Measurements from ENCODE around the gene ST6GALNAC4.

The ST6GALNAC4 gene

GRCh38 chr9:127869310-127870152 is 47.3 kb downstream of the ST6GALNAC4 start:
- DNase-seq, result peak; percentile 87

- DNase-seq, result no peak
These were observed 48.5 kb downstream of the ST6GALNAC4 start for GRCh38 chr9:127868278-127868902.

GRCh38 chr9:127867356-127868277 is 49.2 kb downstream of the ST6GALNAC4 start:
- DNase-seq, result no peak

GRCh38 chr9:127866535-127866934 is 50.3 kb downstream of the ST6GALNAC4 start:
- DNase-seq, result no peak

- no peak for DNase-seq
These were observed 51.0 kb downstream of the ST6GALNAC4 start for GRCh38 chr9:127865645-127866464.

GRCh38 chr9:127863191-127863621 is 53.6 kb downstream of the ST6GALNAC4 start:
- DNase-seq, result peak; percentile 78

- peak; percentile 60 for DNase-seq
These were observed 54.5 kb downstream of the ST6GALNAC4 start for GRCh38 chr9:127862075-127863011.

GRCh38 chr9:127860779-127861178 is 56.1 kb downstream of the ST6GALNAC4 start:
- no peak for DNase-seq

- no peak for DNase-seq
These were observed 56.6 kb downstream of the ST6GALNAC4 start for GRCh38 chr9:127860260-127860659.

- DNase-seq, result no peak
These were observed 58.8 kb downstream of the ST6GALNAC4 start for GRCh38 chr9:127858041-127858512.

All from inflammatory macrophage treated with lipopolysaccharide for 4 hours (primary cell).